Measurements from ENCODE around the gene PERCC1.

The PERCC1 gene

GRCh38 chr16:1455190-1456171 lies 24.6 kb downstream of the PERCC1 start:
- Histone ChIP-seq H3K36me3 (ENCODE audit: control insufficient read depth in 1 of 2, insufficient read depth in 2 of 2, low read length in 2 of 2) (peaks cover 6 to 90% of the 10 kb centered on the region in 2 donors), H3K4me1 (ENCODE audit: control insufficient read depth in 1 of 2, insufficient read depth in 2 of 2, low read length in 2 of 2) (peaks cover 0 to 2% of the 10 kb centered on the region in 2 donors), H3K27me3 (ENCODE audit: low read depth, low read length) (no peaks in the 10 kb centered on the region), H3K4me3 (ENCODE audit: low read depth in 1 of 2, low read length in 2 of 2) (no peak overlapping the region), H3K27ac (ENCODE audit: low read length) (no peak overlapping the region), H3K9me3 (ENCODE audit: control insufficient read depth in 1 of 2, low read length in 2 of 2) (no peaks in the 10 kb centered on the region)

GRCh38 chr16:1456951-1457350 lies 26.1 kb downstream of the PERCC1 start:
- peaks cover 0 to 7% of the 10 kb centered on the region in 2 donors for H3K4me1 ChIP-seq (ENCODE audit: control insufficient read depth in 1 of 2, insufficient read depth in 2 of 2, low read length in 2 of 2)
- H3K27me3 ChIP-seq (ENCODE audit: low read depth, low read length): no peaks in the 10 kb centered on the region
- no peaks in the 10 kb centered on the region for H3K9me3 ChIP-seq (ENCODE audit: control insufficient read depth in 1 of 2, low read length in 2 of 2)
- no peak overlapping the region for H3K27ac ChIP-seq (ENCODE audit: low read length)
- peaks cover 6 to 85% of the 10 kb centered on the region in 2 donors for H3K36me3 ChIP-seq (ENCODE audit: control insufficient read depth in 1 of 2, insufficient read depth in 2 of 2, low read length in 2 of 2)
- no peak overlapping the region for H3K4me3 ChIP-seq (ENCODE audit: low read depth in 1 of 2, low read length in 2 of 2)

- peaks cover 0 to 7% of the 10 kb centered on the region in 2 donors for H3K4me1 ChIP-seq (ENCODE audit: control insufficient read depth in 1 of 2, insufficient read depth in 2 of 2, low read length in 2 of 2)
- H3K36me3 ChIP-seq (ENCODE audit: control insufficient read depth in 1 of 2, insufficient read depth in 2 of 2, low read length in 2 of 2): peaks cover 6 to 80% of the 10 kb centered on the region in 2 donors
Observed at GRCh38 chr16:1457489-1458245, 26.8 kb downstream of the PERCC1 start.

GRCh38 chr16:1458336-1458976 lies 27.6 kb downstream of the PERCC1 start:
- H3K27ac ChIP-seq (ENCODE audit: low read length): no peak overlapping the region
- H3K9me3 ChIP-seq (ENCODE audit: control insufficient read depth in 1 of 2, low read length in 2 of 2): no peaks in the 10 kb centered on the region
- peaks cover 5 to 79% of the 10 kb centered on the region in 2 donors for H3K36me3 ChIP-seq (ENCODE audit: control insufficient read depth in 1 of 2, insufficient read depth in 2 of 2, low read length in 2 of 2)
- H3K4me3 ChIP-seq (ENCODE audit: low read depth in 1 of 2, low read length in 2 of 2): no peak overlapping the region
- no peaks in the 10 kb centered on the region for H3K27me3 ChIP-seq (ENCODE audit: low read depth, low read length)
- peaks cover 0 to 7% of the 10 kb centered on the region in 2 donors for H3K4me1 ChIP-seq (ENCODE audit: control insufficient read depth in 1 of 2, insufficient read depth in 2 of 2, low read length in 2 of 2)

More at GRCh38 chr16:1457489-1458245, 26.8 kb downstream of the PERCC1 start:
- H3K27me3 ChIP-seq (ENCODE audit: low read depth, low read length): no peaks in the 10 kb centered on the region
- no peak overlapping the region for H3K27ac ChIP-seq (ENCODE audit: low read length)
- H3K4me3 ChIP-seq (ENCODE audit: low read depth in 1 of 2, low read length in 2 of 2): no peak overlapping the region
- H3K9me3 ChIP-seq (ENCODE audit: control insufficient read depth in 1 of 2, low read length in 2 of 2): no peaks in the 10 kb centered on the region

GRCh38 chr16:1458977-1459341 lies 28.1 kb downstream of the PERCC1 start:
- H3K4me1 ChIP-seq (ENCODE audit: control insufficient read depth in 1 of 2, insufficient read depth in 2 of 2, low read length in 2 of 2): peaks cover 0 to 7% of the 10 kb centered on the region in 2 donors
- no peak overlapping the region for H3K4me3 ChIP-seq (ENCODE audit: low read depth in 1 of 2, low read length in 2 of 2)
- peaks cover under 1 to 75% of the 10 kb centered on the region in 2 donors for H3K36me3 ChIP-seq (ENCODE audit: control insufficient read depth in 1 of 2, insufficient read depth in 2 of 2, low read length in 2 of 2)
- no peak overlapping the region for H3K27ac ChIP-seq (ENCODE audit: low read length)
- no peaks in the 10 kb centered on the region for H3K9me3 ChIP-seq (ENCODE audit: control insufficient read depth in 1 of 2, low read length in 2 of 2)
- H3K27me3 ChIP-seq (ENCODE audit: low read depth, low read length): no peaks in the 10 kb centered on the region

- Histone ChIP-seq H3K4me1 (ENCODE audit: control insufficient read depth in 1 of 2, insufficient read depth in 2 of 2, low read length in 2 of 2) (peaks cover 0 to 7% of the 10 kb centered on the region in 2 donors), H3K9me3 (ENCODE audit: control insufficient read depth in 1 of 2, low read length in 2 of 2) (no peaks in the 10 kb centered on the region), H3K4me3 (ENCODE audit: low read depth in 1 of 2, low read length in 2 of 2) (no peak overlapping the region), H3K27ac (ENCODE audit: low read length) (no peak overlapping the region), H3K36me3 (ENCODE audit: control insufficient read depth in 1 of 2, insufficient read depth in 2 of 2, low read length in 2 of 2) (peaks cover 0 to 73% of the 10 kb centered on the region in 2 donors), H3K27me3 (ENCODE audit: low read depth, low read length) (no peaks in the 10 kb centered on the region)
Observed at GRCh38 chr16:1459967-1460366, 29.1 kb downstream of the PERCC1 start.

GRCh38 chr16:1460602-1461138 lies 29.8 kb downstream of the PERCC1 start:
- H3K4me1 ChIP-seq (ENCODE audit: control insufficient read depth in 1 of 2, insufficient read depth in 2 of 2, low read length in 2 of 2): peaks cover 0 to 7% of the 10 kb centered on the region in 2 donors
- H3K36me3 ChIP-seq (ENCODE audit: control insufficient read depth in 1 of 2, insufficient read depth in 2 of 2, low read length in 2 of 2): peaks cover 0 to 66% of the 10 kb centered on the region in 2 donors
- no peaks in the 10 kb centered on the region for H3K27me3 ChIP-seq (ENCODE audit: low read depth, low read length)
- H3K27ac ChIP-seq (ENCODE audit: low read length): no peak overlapping the region
- H3K4me3 ChIP-seq (ENCODE audit: low read depth in 1 of 2, low read length in 2 of 2): peak overlapping the region in 1 of 2 donors; percentile 17
- H3K9me3 ChIP-seq (ENCODE audit: control insufficient read depth in 1 of 2, low read length in 2 of 2): no peaks in the 10 kb centered on the region

- Histone ChIP-seq H3K9me3 (ENCODE audit: control insufficient read depth in 1 of 2, low read length in 2 of 2) (no peaks in the 10 kb centered on the region), H3K4me1 (ENCODE audit: control insufficient read depth in 1 of 2, insufficient read depth in 2 of 2, low read length in 2 of 2) (peaks cover 0 to 7% of the 10 kb centered on the region in 2 donors), H3K27ac (ENCODE audit: low read length) (no peak overlapping the region), H3K36me3 (ENCODE audit: control insufficient read depth in 1 of 2, insufficient read depth in 2 of 2, low read length in 2 of 2) (peaks cover 0 to 61% of the 10 kb centered on the region in 2 donors), H3K27me3 (ENCODE audit: low read depth, low read length) (no peaks in the 10 kb centered on the region), H3K4me3 (ENCODE audit: low read depth in 1 of 2, low read length in 2 of 2) (peak overlapping the region in 1 of 2 donors; percentile 17)
Observed at GRCh38 chr16:1461146-1461545, 30.3 kb downstream of the PERCC1 start.

GRCh38 chr16:1464196-1464893 lies 33.5 kb downstream of the PERCC1 start:
- Histone ChIP-seq H3K9me3 (ENCODE audit: control insufficient read depth in 1 of 2, low read length in 2 of 2) (no peaks in the 10 kb centered on the region), H3K4me1 (ENCODE audit: control insufficient read depth in 1 of 2, insufficient read depth in 2 of 2, low read length in 2 of 2) (peaks cover 0 to 7% of the 10 kb centered on the region in 2 donors), H3K27ac (ENCODE audit: low read length) (no peak overlapping the region), H3K36me3 (ENCODE audit: control insufficient read depth in 1 of 2, insufficient read depth in 2 of 2, low read length in 2 of 2) (peaks cover 0 to 32% of the 10 kb centered on the region in 2 donors), H3K27me3 (ENCODE audit: low read depth, low read length) (no peaks in the 10 kb centered on the region), H3K4me3 (ENCODE audit: low read depth in 1 of 2, low read length in 2 of 2) (no peak overlapping the region)

GRCh38 chr16:1464894-1465566 lies 34.2 kb downstream of the PERCC1 start:
- Histone ChIP-seq H3K27ac (ENCODE audit: low read length) (no peak overlapping the region), H3K27me3 (ENCODE audit: low read depth, low read length) (no peaks in the 10 kb centered on the region), H3K9me3 (ENCODE audit: control insufficient read depth in 1 of 2, low read length in 2 of 2) (no peaks in the 10 kb centered on the region), H3K4me1 (ENCODE audit: control insufficient read depth in 1 of 2, insufficient read depth in 2 of 2, low read length in 2 of 2) (peaks cover 0 to 7% of the 10 kb centered on the region in 2 donors), H3K36me3 (ENCODE audit: control insufficient read depth in 1 of 2, insufficient read depth in 2 of 2, low read length in 2 of 2) (peaks cover 0 to 30% of the 10 kb centered on the region in 2 donors), H3K4me3 (ENCODE audit: low read depth in 1 of 2, low read length in 2 of 2) (no peak overlapping the region)

Measured in muscle layer of duodenum (tissue), 2 donors.